GM12801 (cell line): ENCODE results near the gene LCE1B.

Experiments
- CTCF ChIP-seq: IDR thresholded peaks from one replicate; pipeline ENCODE4 v1.5.1; 2011; ENCODE audit warnings: control low read depth; ENCODE audit not compliant: insufficient read length; ENCODE audit errors: extremely low read depth

LCE1B gene

GRCh38 chr1:152786077-152786476, 25.7 kb upstream of the LCE1B start, which contains the start of gene LCE1E:
Gene LCE1E, plus strand, starts transcription at chr1:152786257. Its CDS starts 1,043 bp downstream, at chr1:152787300.
- TF ChIP-seq CTCF: no peak

GRCh38 chr1:152795686-152796085, 16.1 kb upstream of the LCE1B start:
- TF ChIP-seq CTCF: no peak

- no peak for TF ChIP-seq CTCF
Observed at GRCh38 chr1:152796421-152796820, 15.3 kb upstream of the LCE1B start, which contains the start of gene LCE1D. Gene LCE1D, plus strand, starts transcription at chr1:152796721. Its CDS starts 1,074 bp downstream, at chr1:152797795.

- TF ChIP-seq CTCF: no peak
Observed at GRCh38 chr1:152801333-152801732, 10.4 kb upstream of the LCE1B start.

- TF ChIP-seq CTCF: no peak
Observed at GRCh38 chr1:152806576-152806975, 5.2 kb upstream of the LCE1B start, which contains the start of gene LCE1C. Gene LCE1C, minus strand, starts transcription at chr1:152806651. Its CDS starts 1,173 bp downstream, at chr1:152805478.

GRCh38 chr1:152811050-152811449, 721 bp upstream of the LCE1B start:
- no peak for TF ChIP-seq CTCF

- TF ChIP-seq CTCF: no peak
Observed at GRCh38 chr1:152817309-152817708, 5.5 kb downstream of the LCE1B start.
